Activated T-helper 2 cell treated with anti-CD3 and anti-CD28 coated beads, Interferon-gamma antibody, Interleukin-2, Interleukin-4, amounts not matched to agents 10 μg/mL and 5 μg/mL and 100 μg/mL, durations not matched to agents 14 hours and 24 hours and 36 hours (primary cell): ENCODE data around the gene C2orf80. TPM values are rescaled to one million over a fixed set of nuclear protein-coding genes. Genes with fewer than 3 reads are reported as not detected.
"Not testable (repeated sequence)": the region's sequence is repeated elsewhere in the genome, so short reads cannot be mapped to it uniquely, and the experiment has no call there.

ENCODE experiments used
- DNase-seq: peaks from one replicate; pipeline ENCODE4 v3.0.0; 2021; ENCODE audit warnings: low spot score
- H3K27ac Mint-ChIP-seq: one replicate; pipeline ENCODE4 v1.8.0; 2021; ENCODE audit warnings: mixed read lengths
- H3K27me3 Mint-ChIP-seq: one replicate; pipeline ENCODE4 v1.8.0; 2021; ENCODE audit warnings: low read depth, mixed read lengths
- H3K36me3 Mint-ChIP-seq: one replicate; pipeline ENCODE4 v1.8.0; 2021; ENCODE audit warnings: low read depth, mixed read lengths
- H3K4me1 Mint-ChIP-seq: one replicate; pipeline ENCODE4 v1.8.0; 2021; ENCODE audit warnings: low read depth, mixed read lengths
- H3K4me3 Mint-ChIP-seq: one replicate; pipeline ENCODE4 v1.8.0; 2021; ENCODE audit warnings: low read depth, mild to moderate bottlenecking, moderate library complexity, mixed read lengths
- H3K9me3 Mint-ChIP-seq: one replicate; pipeline ENCODE4 v1.8.0; 2021; ENCODE audit warnings: mixed read lengths
- intact Hi-C: fragments of 100-400 bp; cut with micrococcal nuclease; formaldehyde crosslinking; loops from one replicate; pipeline ENCODE4 v1.15.1; 2023
- total RNA-seq: library from RNA; stranded (reverse); gene quantifications from 2 replicates; pipeline ENCODE4 v1.2.3, GENCODE V29; 2022

C2orf80 gene
- total RNA-seq, 1 donor from 2014 or later: not detected

GRCh38 chr2:208142240-208142924, 47.4 kb downstream of the C2orf80 start:
- H3K36me3 Mint-ChIP-seq: no peaks in the 10 kb centered on the region
- H3K27ac Mint-ChIP-seq: no peak overlapping the region
- no peaks in the 10 kb centered on the region for H3K9me3 Mint-ChIP-seq
- no peak for DNase-seq
- no peaks in the 10 kb centered on the region for H3K27me3 Mint-ChIP-seq
- no peak overlapping the region for H3K4me3 Mint-ChIP-seq
- intact Hi-C loops: no loop called here
- no peaks in the 10 kb centered on the region for H3K4me1 Mint-ChIP-seq

GRCh38 chr2:208139447-208139846, 50.4 kb downstream of the C2orf80 start:
- peaks cover 9% of the 10 kb centered on the region for H3K4me1 Mint-ChIP-seq
- H3K9me3 Mint-ChIP-seq: no peaks in the 10 kb centered on the region
- no peaks in the 10 kb centered on the region for H3K27me3 Mint-ChIP-seq
- H3K4me3 Mint-ChIP-seq: no peak overlapping the region
- H3K27ac Mint-ChIP-seq: no peak overlapping the region
- H3K36me3 Mint-ChIP-seq: no peaks in the 10 kb centered on the region
- intact Hi-C loops: no loop called here
- DNase-seq: no peak

- H3K27ac Mint-ChIP-seq, intact Hi-C loops, H3K4me1 Mint-ChIP-seq, DNase-seq, H3K4me3 Mint-ChIP-seq, H3K36me3 Mint-ChIP-seq, H3K9me3 Mint-ChIP-seq, H3K27me3 Mint-ChIP-seq: not testable (repeated sequence)
Observed at GRCh38 chr2:208138334-208138733, 51.5 kb downstream of the C2orf80 start.

- DNase-seq: no peak
- H3K4me3 Mint-ChIP-seq: no peak overlapping the region
- H3K36me3 Mint-ChIP-seq: no peaks in the 10 kb centered on the region
- intact Hi-C loops: no loop called here
- H3K27ac Mint-ChIP-seq: no peak overlapping the region
- H3K27me3 Mint-ChIP-seq: no peaks in the 10 kb centered on the region
- H3K4me1 Mint-ChIP-seq: peaks cover 11% of the 10 kb centered on the region
- no peaks in the 10 kb centered on the region for H3K9me3 Mint-ChIP-seq
Observed at GRCh38 chr2:208136716-208137094, 53.1 kb downstream of the C2orf80 start.

GRCh38 chr2:208135794-208136715, 53.8 kb downstream of the C2orf80 start:
- H3K27me3 Mint-ChIP-seq: no peaks in the 10 kb centered on the region
- H3K4me3 Mint-ChIP-seq: no peak overlapping the region
- no peak for DNase-seq
- H3K4me1 Mint-ChIP-seq: peaks cover 11% of the 10 kb centered on the region
- no peaks in the 10 kb centered on the region for H3K9me3 Mint-ChIP-seq
- H3K27ac Mint-ChIP-seq: no peak overlapping the region
- intact Hi-C loops: no loop called here
- no peaks in the 10 kb centered on the region for H3K36me3 Mint-ChIP-seq

DNA sequence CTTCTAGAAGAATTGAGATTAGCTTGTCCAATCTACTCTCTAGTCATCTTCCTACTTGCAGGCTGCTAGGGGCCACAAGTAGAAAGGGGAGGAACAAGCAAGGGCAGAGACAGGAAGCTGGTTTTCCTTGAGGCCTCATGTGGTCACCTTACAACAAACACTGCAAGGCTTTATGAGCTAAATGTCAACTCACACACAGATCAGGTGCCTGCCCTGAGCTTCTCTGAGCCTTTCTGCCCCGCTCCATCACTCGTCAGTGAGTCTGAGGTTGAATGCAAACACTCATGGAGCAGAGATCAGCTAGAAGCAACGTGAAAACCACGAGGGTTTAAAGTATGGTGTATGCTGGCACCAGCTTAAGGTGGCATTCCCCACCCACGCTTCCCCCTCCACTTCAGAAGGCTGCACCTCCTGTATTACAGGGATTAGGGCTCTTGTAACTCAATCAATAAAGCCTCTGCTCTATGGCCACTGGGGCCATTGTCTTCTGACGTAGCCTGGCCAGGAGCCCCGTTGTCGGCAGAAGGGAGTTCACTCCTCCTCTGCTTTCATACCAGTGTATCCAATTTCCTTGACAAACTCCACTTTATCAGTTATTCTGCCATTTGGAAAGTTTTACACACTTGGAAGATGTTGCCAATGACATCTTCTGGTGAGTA, 54.8 kb downstream of the C2orf80 start:
- Mint-ChIP-seq H3K4me3 (no peak overlapping the region), H3K9me3 (no peaks in the 10 kb centered on the region), H3K27ac (no peak overlapping the region), H3K4me1 (peaks cover 11% of the 10 kb centered on the region), H3K36me3 (no peaks in the 10 kb centered on the region), H3K27me3 (peaks cover 6% of the 10 kb centered on the region)
- peak; percentile 11 for DNase-seq
- intact Hi-C loops: no loop called here

GRCh38 chr2:208130712-208131110, 59.1 kb downstream of the C2orf80 start:
- no peak overlapping the region for H3K4me3 Mint-ChIP-seq
- no peaks in the 10 kb centered on the region for H3K36me3 Mint-ChIP-seq
- DNase-seq: no peak
- no peaks in the 10 kb centered on the region for H3K9me3 Mint-ChIP-seq
- H3K27me3 Mint-ChIP-seq: peaks cover 24% of the 10 kb centered on the region
- intact Hi-C loops: no loop called here
- H3K27ac Mint-ChIP-seq: no peak overlapping the region
- H3K4me1 Mint-ChIP-seq: peaks cover 11% of the 10 kb centered on the region

DNA sequence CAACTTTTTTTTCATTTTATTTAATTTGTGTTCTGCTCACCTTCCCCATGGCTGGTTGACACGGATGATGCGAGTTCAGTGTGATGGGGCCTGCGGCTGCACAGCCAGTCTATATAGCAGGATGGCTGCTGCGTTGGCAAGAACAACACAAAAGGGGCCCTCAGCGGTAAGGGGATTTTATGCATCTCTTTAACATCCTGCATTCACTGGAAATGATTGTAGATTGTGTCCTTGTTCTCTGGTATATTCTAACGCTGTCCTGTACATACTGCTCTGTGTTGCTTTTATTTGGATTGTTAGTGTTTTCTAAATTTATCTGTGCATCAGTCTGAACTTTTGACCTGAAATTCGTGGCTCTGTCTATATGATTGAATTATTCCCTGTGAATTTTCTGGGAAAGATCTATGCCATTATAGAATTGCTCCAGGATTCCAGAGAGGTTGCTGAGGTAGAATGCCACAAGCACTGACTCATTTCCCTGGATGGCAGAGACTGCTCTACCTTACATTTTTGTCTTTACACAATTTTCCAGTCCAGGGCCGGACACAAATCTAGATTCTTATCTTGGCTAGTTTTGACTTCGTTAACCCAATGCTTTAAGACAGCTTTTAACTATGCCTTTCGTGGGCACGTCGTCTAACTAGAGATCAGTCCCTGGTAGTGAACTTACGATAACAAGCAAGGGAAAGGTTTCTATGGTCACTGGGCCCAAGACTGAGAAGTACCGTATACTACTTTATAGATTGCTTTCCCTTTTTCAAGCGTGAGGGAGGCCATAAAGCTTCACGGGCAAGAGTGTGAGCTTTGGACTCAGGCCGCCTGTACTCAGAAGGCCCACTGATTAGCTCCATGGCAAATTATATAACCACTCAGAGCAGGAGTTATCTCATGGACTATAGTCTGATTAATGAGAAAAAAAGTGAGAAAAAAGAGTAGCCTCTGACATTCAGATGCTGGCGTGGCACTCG, 59.8 kb downstream of the C2orf80 start, which contains the start of gene CRYGC:
Gene CRYGC (minus strand): TSS at position 85 of the 968 bp plus-strand sequence. CDS start 36 bp downstream, at position 49.
- intact Hi-C loops: no loop called here
- Mint-ChIP-seq H3K9me3 (no peaks in the 10 kb centered on the region), H3K4me3 (no peak within 1 kb of the TSS), H3K27me3 (peaks cover 30% of the 10 kb centered on the region), H3K27ac (no peak within 1 kb of the TSS), H3K4me1 (peaks cover 5% of the 10 kb centered on the region), H3K36me3 (no peaks in the 10 kb centered on the region)
- no peak for DNase-seq

- intact Hi-C loops: no loop called here
- DNase-seq: no peak
- no peaks in the 10 kb centered on the region for H3K9me3 Mint-ChIP-seq
- H3K27me3 Mint-ChIP-seq: peaks cover 43% of the 10 kb centered on the region
- H3K4me3 Mint-ChIP-seq: no peak overlapping the region
- H3K36me3 Mint-ChIP-seq: no peaks in the 10 kb centered on the region
- H3K4me1 Mint-ChIP-seq: peaks cover 9% of the 10 kb centered on the region
- H3K27ac Mint-ChIP-seq: no peak overlapping the region
Observed at GRCh38 chr2:208128136-208128535, 61.7 kb downstream of the C2orf80 start.

DNA sequence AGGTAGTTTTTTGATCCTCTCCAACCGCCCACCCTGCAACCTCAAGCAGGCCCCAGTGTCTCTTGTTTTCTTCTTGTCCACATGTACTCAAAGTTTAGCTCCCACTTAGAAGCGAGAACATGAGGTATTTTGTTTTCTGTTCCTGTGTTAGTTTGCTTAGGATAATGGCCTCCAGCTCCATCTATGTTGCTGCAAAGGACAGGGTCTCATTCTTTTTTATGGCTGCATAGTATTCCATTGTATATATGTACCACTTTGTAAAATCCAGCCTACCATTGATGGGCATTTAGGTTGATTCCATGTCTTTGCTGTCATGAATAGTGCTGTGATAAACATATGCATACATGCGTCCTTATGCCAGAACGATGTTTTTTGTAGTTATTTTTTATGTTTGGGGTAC, 62.7 kb downstream of the C2orf80 start:
- Mint-ChIP-seq H3K27me3 (peaks cover 44% of the 10 kb centered on the region), H3K27ac (no peak overlapping the region), H3K4me1 (peaks cover 8% of the 10 kb centered on the region), H3K9me3 (no peaks in the 10 kb centered on the region), H3K4me3 (no peak overlapping the region), H3K36me3 (no peaks in the 10 kb centered on the region)
- DNase-seq: no peak
- intact Hi-C loops: no loop called here

GRCh38 chr2:208125251-208125650, 64.6 kb downstream of the C2orf80 start:
- H3K4me3 Mint-ChIP-seq: no peak overlapping the region
- H3K27me3 Mint-ChIP-seq: peaks cover 43% of the 10 kb centered on the region
- DNase-seq: no peak
- intact Hi-C loops: no loop called here
- H3K27ac Mint-ChIP-seq: no peak overlapping the region
- no peaks in the 10 kb centered on the region for H3K36me3 Mint-ChIP-seq
- H3K4me1 Mint-ChIP-seq: peaks cover 8% of the 10 kb centered on the region
- H3K9me3 Mint-ChIP-seq: no peaks in the 10 kb centered on the region
